ENCODE results near the gene PPFIA3.

DNA sequence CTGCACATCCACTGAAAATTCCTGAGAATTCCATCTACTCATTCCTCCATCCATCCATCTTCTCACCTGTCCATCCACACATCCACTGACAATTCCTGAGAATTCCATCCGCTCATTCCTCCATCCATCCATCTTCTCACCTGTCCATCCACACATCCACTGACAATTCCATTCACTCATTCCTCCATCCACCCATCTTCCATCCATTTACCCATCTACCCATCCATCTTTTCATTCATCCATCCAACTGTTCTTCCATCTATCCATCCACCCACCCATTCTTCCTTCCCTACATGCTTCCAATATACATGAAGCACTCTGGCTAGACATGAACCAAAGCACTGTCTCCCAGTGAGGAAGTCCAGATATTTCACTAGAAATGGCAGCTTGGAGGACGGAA, 53.9 kb downstream of the PPFIA3 start:
- no peak for TF ChIP-seq CTCF (IDR thresholded peaks at IDR 0.05)
- TF ChIP-seq POLR2A (IDR thresholded peaks at IDR 0.05): no peak
